ENCODE data around the gene CHN2.

CHN2 gene

GRCh38 chr7:29228289-29229011 is 33.9 kb downstream of the CHN2 start:
- no peak for DNase-seq (ENCODE audit: low spot score)

DNA sequence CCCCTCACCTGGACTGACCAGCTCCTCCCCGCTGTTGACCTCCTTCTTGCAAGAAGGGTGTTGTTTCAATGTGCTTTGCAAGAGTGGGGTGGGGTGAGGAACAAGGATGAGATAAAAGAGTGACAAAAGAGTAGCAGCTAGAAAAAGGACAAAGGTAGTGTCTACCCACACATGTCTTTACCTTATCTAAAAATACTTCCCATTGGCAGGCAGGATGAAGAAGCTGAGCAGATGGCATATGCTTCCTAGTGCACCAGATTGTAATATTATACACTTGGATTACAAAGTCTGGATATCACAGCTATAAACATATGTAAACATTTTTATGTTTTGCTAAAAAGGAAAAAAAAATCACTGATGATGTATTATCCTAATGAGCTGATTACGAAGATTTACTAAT is 34.5 kb downstream of the CHN2 start:
- no peak for DNase-seq (ENCODE audit: low spot score)

DNA sequence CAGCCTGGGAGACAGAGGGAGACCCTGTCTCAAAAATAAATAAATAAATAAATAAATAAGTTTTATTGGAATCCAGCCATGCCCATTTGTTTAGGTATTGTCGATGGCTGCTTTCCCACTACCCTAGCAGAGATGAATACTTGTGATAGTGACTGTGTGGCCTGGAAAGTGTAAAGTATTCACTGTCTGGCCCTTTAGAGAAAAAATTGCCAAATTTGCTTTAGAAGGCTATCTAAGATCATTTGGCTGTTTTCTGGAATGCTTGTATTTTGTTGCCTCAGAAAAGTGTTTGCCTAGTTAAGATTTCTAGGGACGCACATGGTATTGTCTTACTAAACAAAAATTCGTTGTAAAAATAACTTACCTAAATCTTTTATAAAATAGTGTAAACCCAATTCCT is 35.4 kb downstream of the CHN2 start:
- DNase-seq (ENCODE audit: low spot score): no peak

DNA sequence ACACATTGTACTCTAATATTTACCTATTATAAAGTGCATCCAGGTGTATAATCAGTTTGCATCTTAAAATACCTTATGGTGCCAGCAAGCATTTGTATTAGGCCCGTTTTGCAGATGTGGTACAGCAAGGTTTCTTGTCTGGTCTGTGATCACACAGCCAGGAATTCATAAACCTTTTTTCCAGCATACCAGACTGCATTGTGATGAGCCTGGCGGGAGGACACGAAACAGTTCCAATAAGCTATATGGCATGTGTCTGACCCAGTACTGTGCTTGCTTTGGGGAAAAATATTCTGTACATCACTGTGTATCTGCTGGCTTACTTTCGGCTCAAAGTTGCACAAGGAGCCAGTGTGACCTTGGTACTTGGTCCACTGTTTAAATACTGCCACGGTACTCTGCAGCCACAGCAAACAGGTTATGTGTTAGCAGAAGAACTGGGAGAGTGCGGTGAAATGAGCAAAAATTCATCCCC is 36.3 kb downstream of the CHN2 start:
- DNase-seq (ENCODE audit: low spot score): no peak

DNA sequence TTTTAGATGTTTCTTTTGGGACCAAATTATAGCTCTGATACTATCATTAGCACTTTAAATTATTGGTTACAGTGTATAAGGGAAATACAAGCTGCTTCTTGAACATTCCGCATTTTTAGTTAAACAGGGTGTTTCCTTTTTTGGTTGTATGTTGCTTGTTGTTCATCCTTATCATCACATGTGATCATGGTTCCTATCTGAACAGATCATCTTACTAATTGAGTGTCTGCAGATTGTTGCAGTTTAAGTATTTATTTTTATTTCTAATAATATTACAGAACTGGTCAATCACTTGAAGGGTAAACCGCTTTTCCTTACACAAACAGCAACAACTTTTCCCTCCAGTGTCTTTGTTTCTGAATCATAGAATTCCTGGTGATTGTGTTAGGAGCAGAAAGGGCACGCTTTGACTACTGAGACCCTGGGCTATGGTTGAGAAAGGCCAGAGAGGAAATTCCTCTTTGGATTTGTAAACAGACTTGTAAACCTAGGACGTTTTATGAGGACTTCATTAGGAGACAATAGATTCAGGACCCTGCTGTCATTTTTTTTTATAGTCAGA is 37.2 kb downstream of the CHN2 start:
- no peak for DNase-seq (ENCODE audit: low spot score)

DNA sequence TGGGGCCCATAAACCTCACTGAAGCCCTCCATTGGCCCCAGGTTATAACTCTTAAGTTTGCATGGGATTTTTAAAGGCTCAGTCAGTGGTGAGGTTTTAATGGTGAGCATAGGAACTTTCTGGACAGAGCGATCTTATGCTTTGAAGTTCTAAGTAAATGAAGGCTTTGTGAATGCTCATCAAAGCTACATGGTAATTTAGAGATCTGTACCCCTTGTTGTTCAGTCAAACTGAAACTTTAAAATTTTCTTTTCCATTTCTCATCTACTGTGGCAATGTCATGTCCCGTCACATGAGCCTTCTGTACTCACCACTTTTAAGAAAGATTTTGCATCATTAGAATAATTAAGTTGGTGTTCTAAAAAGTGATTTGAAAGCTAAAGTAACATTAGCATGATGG is 39.9 kb downstream of the CHN2 start:
- DNase-seq (ENCODE audit: low spot score): no peak

DNA sequence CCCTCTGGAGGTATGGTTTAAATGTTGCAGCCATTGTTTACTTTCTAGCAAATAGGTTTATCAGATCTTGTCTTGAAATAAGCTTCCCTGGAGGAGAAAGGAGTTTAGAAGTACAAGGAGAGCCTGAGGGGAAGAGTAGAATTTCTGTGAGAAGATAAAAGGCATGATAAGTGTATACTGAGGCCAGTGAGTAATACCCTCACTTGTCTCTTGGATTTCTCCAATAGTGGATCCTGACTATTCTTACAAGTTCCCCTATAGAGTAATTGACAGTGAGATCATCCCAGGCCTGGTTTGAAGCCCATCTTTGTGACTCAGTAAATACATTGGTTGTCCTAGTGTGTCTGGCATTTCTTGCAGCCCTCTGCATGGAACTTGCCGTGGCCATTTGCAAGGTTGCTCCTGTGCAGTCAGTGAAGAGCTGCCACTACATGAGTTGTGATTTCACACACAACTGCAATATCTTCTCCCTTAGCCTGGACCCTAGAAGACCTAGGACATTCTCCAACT is 41.6 kb downstream of the CHN2 start:
- DNase-seq (ENCODE audit: low spot score): no peak

GRCh38 chr7:29236649-29237048 is 42.1 kb downstream of the CHN2 start:
- DNase-seq (ENCODE audit: low spot score): no peak

DNA sequence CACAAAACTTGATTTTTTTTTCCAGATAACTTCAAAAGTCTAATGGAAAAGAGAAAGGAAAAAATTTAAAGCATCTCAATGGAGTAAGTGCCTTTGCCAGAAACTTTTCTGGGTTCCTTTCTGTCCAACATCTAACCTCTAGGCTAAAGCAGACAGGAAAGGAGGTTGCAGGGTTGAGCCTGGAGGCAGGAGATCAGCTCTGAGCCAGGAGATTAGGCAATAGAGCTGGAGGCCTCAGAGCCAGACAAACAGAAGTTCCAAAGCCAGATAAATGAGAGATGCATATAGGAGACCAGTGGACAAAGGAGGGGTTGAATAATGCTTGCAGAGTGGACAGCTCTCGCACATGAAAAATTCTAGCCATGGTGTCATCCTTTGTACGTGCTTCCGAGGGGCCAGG is 42.9 kb downstream of the CHN2 start:
- DNase-seq (ENCODE audit: low spot score): no peak

DNA sequence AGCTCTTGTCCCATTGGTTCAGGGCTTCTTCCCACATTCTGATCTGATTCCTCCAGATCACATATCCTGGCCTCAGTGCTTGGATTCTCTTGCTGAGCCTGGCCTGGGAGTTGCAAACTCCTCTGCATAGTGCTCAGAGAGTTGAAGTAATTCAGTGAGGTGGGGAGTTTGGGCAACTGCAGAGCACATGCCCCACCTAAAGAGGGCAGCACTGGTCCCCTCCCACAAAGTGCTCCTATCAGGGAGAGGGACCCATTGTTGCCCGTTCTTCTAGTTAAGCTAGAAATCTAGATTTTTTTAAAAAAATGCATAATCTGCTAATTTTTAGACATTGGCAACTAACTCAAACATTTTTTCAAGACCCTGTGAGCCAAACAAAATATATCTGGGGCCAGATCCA is 45.1 kb downstream of the CHN2 start:
- DNase-seq (ENCODE audit: low spot score): no peak

DNA sequence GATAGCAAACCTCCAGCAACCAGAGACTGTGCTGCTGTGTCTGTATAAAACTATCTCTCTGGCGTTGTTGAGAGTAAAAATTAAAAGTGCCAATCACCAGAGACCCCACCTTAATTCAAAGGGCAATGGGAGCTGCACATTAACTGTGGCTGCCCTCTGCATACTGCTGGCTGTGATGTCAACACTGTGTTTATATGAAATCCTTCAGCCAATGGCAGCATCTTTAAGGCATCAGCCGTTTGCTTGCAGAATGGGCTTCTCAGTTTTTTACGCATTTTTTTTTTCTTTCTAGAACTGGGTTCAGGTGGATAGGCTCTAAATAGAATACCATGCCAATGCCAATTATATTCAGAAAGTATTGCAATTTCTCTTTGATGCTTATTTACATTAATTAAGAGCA is 47.7 kb downstream of the CHN2 start:
- DNase-seq (ENCODE audit: low spot score): no peak

- no peak for DNase-seq (ENCODE audit: low spot score)
These were observed 49.5 kb downstream of the CHN2 start for GRCh38 chr7:29243910-29244655.

GRCh38 chr7:29247224-29247962 is 52.8 kb downstream of the CHN2 start:
- no peak for DNase-seq (ENCODE audit: low spot score)

DNA sequence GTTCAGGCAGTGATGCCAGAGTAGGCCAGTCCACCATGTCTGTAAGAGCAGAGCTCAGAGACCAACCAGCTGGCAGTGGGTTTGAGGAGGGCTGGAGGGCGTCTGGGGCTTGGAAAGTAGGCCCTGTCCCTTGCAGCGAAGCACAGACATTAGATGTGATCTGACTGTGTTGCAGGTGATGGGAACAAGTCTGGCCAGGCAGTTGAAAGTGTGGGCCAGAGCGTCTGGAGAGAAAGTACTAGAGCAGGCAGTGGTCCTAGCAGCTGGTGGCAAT is 53.3 kb downstream of the CHN2 start:
- no peak for DNase-seq (ENCODE audit: low spot score)

- DNase-seq (ENCODE audit: low spot score): no peak
These were observed 54.3 kb downstream of the CHN2 start for GRCh38 chr7:29248713-29249382.

DNA sequence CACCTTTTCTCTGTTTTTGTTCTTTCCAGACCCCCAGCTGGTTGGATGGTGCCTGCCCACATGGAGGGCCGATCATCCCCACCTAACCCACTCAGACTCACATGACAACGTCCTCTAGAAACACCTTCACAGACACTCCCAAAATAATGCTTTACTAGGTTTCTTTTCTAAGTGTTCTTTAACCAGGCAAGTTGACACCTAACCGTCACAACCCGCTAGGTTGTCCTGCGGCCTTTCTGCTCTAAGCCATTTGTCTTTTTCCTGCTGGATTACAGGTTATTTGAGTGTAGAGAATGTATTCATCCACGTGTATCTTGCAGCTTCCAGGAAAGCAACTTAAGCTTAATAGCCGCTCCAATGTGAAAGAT is 54.8 kb downstream of the CHN2 start:
- DNase-seq (ENCODE audit: low spot score): no peak

GRCh38 chr7:29249860-29250259 is 55.3 kb downstream of the CHN2 start:
- DNase-seq (ENCODE audit: low spot score): no peak

GRCh38 chr7:29253225-29253624 is 58.6 kb downstream of the CHN2 start:
- DNase-seq (ENCODE audit: low spot score): no peak

DNA sequence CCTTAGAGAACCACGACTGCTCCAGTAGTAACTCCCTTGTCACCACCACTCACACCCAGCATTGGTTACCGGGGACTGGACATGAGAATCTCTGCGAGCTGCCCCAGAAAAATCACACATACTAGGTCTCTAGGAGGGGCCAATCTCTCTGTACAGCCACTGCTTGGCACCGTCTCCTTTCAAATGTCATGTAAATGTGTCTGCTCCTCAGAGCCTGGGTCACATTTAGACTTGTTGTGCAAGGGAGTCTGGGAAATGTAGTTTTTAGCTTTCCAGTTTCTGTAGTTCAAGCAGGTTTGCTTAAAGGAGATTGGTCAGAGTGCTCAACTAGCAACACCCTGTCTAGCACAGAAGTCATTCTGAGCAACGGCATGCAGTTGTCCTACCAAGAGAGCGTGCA is 60.0 kb downstream of the CHN2 start:
- DNase-seq (ENCODE audit: low spot score): no peak

DNA sequence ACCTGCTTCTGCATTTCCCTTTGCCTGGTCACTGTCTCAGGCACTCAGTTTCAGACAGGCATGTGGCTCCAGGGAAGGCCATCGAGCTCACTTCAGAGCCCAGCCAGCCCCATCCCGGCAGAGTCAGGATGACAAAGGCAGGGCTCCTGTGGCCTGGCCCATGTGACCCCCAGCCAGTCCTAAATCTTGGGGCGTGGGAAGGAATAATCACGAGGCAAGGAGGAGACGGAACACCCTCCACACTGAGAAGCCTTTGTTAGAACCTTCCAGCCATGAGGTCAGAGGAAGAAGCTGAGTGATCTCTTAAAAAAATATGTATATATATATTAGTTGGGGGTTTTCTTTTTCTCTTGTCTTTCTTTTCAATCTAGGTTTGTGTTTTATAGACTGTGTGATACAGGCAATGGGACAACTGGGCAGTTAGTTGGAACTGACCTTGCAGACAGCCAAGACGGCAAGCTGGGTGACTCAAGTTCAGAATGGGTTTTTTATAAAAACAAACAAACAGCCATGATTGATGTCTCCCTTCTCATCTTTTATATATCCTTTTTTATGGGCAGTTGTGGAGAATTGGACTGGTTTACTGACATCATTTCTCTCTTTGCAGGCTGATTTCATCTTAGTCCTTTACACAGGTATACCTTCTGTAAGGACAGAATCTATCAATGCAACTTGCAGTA is 60.8 kb downstream of the CHN2 start:
- DNase-seq (ENCODE audit: low spot score): no peak

DNA sequence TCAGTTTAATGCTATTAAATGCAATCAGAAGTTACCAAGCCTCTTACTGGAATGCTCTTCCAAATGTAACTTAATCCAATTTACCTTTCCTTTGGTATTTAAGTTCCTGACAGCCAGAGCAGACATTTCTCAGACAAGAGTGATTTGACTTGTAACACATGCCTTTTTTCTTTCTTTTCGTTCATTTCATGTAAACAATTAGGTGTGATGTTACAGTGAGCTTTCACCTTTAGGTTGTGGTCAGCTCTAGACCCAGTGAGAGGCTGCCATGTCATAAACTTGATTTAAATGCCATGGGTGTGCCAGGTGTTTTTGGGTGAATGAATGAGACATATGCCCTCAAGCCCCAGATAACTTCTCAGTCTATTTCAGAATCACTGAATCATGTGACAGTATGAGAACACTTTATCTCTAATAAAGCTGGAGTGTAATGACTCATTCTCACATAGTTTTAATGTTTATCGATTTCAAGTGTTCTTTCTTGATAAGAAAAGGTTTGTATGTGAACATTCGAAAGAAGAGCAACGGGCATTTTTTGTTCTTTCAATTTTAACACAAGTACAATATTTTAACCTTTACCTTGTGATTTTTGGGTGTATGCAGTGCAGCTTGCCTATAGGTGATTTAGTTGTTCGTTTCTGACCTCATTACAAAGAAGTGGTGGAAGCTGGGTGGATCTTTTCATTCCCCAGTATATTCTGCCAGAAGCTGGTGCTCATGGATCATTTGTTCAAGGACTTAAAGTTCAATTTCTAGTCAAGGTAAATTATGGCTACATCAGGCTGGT is 61.5 kb downstream of the CHN2 start:
- DNase-seq (ENCODE audit: low spot score): no peak

Measured in GM03348 (cell line).